SU-DHL-6 (cell line): ENCODE measurements around the gene TMEM154.

Experiments used
- H2AFZ ChIP-seq: fragments of 200-600 bp; sonication (generic); 2 replicates; pipeline ENCODE4 v1.6.1; 2014; ENCODE audit warnings: low read depth, mild to moderate bottlenecking, moderate library complexity, mixed read lengths, antibody characterized with exemption, low read length; ENCODE audit not compliant: severe bottlenecking
- H3F3A ChIP-seq: fragments of 200-600 bp; shearing (Covaris generic); 2 replicates; pipeline ENCODE4 v1.6.0; 2016; ENCODE audit warnings: antibody characterized with exemption, mild to moderate bottlenecking; ENCODE audit not compliant: insufficient read depth
- H3K27ac ChIP-seq: fragments of 200-600 bp; sonication (generic); 2 replicates; pipeline ENCODE4 v1.5.1; 2016; ENCODE audit warnings: low read depth, mild to moderate bottlenecking, low read length, moderate library complexity, mixed read lengths
- H3K27me3 ChIP-seq: fragments of 200-600 bp; sonication (generic), shearing (Covaris generic); 2 replicates; pipeline ENCODE4 v1.6.0; 2014; ENCODE audit warnings: mild to moderate bottlenecking, low read length
- H3K36me3 ChIP-seq: fragments of 200-600 bp; sonication (generic); 2 replicates; pipeline ENCODE4 v1.6.1; 2014; ENCODE audit warnings: mild to moderate bottlenecking, low read length, mixed read lengths
- H3K4me2 ChIP-seq: fragments of 300-600, 200-600 bp; shearing (Covaris generic), sonication (generic); 2 replicates; pipeline ENCODE4 v1.6.0; 2014; ENCODE audit warnings: low read length, low read depth, mild to moderate bottlenecking; ENCODE audit not compliant: poor library complexity, severe bottlenecking
- H3K4me3 ChIP-seq: fragments of 200-600 bp; sonication (generic); 2 replicates; pipeline ENCODE4 v1.5.1; 2014; ENCODE audit warnings: antibody characterized with exemption, low read length, mild to moderate bottlenecking, mixed read lengths; ENCODE audit not compliant: insufficient read depth, poor library complexity, severe bottlenecking
- H3K79me2 ChIP-seq: fragments of 200-600 bp; sonication (generic); 2 replicates; pipeline ENCODE4 v1.6.1; 2014; ENCODE audit warnings: mild to moderate bottlenecking, low read length, moderate library complexity; ENCODE audit not compliant: insufficient read depth
- H3K9ac ChIP-seq: fragments of 200-600 bp; sonication (generic); 2 replicates; pipeline ENCODE4 v1.7.0; 2014; ENCODE audit warnings: mild to moderate bottlenecking, low read length
- H3K9me2 ChIP-seq: fragments of 200-600 bp; sonication (generic); replicated peaks from 2 replicates; pipeline ENCODE4 v1.6.1; 2014; ENCODE audit warnings: low read length; ENCODE audit not compliant: insufficient read depth
- H3K9me3 ChIP-seq: fragments of 200-600 bp; sonication (generic); 2 replicates; pipeline ENCODE4 v1.6.1; 2014; ENCODE audit warnings: low read length, mixed read lengths; ENCODE audit not compliant: insufficient read depth
- H4K20me1 ChIP-seq: fragments of 200-600 bp; sonication (generic); 2 replicates; pipeline ENCODE4 v1.6.1; 2014; ENCODE audit warnings: low read depth, mild to moderate bottlenecking, antibody characterized with exemption, low read length, moderate library complexity, mixed read lengths
- EZH2phosphoT487 ChIP-seq: fragments of 200-600 bp; sonication (generic), shearing (Covaris generic); conservative IDR thresholded peaks from 2 replicates; pipeline ENCODE4 v1.6.1; 2018; ENCODE audit warnings: mild to moderate bottlenecking, antibody characterized with exemption, low read length, moderate library complexity, mixed read lengths
- TF ChIP-seq, protein P1 (sequence below): fragments of 200-600 bp; sonication (generic); IDR thresholded peaks from one replicate; pipeline ENCODE4 v1.5.1; 2017; ENCODE audit warnings: antibody characterized with exemption, mild to moderate bottlenecking, low read length, moderate library complexity; ENCODE audit not compliant: insufficient read depth, poor library complexity, severe bottlenecking

Gene TMEM154

DNA sequence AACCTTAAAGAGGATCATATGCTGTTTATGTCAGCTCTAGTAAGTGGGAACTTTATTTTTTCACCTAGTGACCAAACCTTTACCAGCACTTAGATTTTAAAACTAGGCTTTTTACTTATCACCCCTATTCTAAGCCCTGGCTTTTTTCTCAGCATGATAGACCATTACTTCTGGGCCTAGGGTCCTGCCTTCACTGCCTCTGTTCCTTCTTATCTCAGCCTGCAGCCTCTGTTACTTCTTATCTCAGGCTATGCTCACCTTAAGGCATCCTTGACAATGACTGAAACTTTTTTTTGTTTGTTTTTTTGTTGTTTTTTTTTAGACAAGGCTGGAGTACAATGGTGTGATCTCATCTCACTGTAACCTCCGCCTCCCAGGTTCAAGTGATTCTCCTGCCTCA is 59.6 kb downstream of the TMEM154 start:
- Histone ChIP-seq H3K4me2 (no peak overlapping the region), H3K27me3 (no peaks in the 10 kb centered on the region), H3K4me3 (no peak overlapping the region), H3K36me3 (no peaks in the 10 kb centered on the region), H4K20me1 (no peaks in the 10 kb centered on the region), H2AFZ (no peak overlapping the region), H3K9me2 (no peaks in the 10 kb centered on the region), H3K27ac (no peak overlapping the region), H3K9ac (no peak overlapping the region), H3K9me3 (no peaks in the 10 kb centered on the region), H3F3A (no peaks in the 10 kb centered on the region), H3K79me2 (no peaks in the 10 kb centered on the region)
- TF ChIP-seq, protein P1, sequence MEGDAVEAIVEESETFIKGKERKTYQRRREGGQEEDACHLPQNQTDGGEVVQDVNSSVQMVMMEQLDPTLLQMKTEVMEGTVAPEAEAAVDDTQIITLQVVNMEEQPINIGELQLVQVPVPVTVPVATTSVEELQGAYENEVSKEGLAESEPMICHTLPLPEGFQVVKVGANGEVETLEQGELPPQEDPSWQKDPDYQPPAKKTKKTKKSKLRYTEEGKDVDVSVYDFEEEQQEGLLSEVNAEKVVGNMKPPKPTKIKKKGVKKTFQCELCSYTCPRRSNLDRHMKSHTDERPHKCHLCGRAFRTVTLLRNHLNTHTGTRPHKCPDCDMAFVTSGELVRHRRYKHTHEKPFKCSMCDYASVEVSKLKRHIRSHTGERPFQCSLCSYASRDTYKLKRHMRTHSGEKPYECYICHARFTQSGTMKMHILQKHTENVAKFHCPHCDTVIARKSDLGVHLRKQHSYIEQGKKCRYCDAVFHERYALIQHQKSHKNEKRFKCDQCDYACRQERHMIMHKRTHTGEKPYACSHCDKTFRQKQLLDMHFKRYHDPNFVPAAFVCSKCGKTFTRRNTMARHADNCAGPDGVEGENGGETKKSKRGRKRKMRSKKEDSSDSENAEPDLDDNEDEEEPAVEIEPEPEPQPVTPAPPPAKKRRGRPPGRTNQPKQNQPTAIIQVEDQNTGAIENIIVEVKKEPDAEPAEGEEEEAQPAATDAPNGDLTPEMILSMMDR: no peak
- TF ChIP-seq EZH2phosphoT487: no peak

DNA sequence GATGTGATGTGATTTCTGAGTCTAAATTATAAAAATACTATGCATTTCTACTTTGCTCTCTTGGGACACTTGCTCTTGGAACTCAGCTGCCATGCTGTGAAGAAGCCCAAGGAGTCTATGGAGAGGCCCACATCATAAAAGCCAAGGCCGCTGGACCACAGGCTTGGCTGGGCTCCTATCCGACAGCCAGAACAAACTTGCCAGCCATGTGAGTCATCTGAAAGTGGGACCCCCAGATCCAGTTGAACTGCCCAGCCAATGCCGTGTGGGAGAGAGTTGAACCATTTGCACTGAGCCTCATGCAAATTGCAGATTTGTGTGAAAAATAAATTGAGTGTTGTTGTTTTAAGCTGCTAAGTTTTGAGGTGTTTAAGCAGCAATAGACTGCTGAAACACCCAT is 60.2 kb downstream of the TMEM154 start:
- Histone ChIP-seq H3K4me3 (no peak overlapping the region), H3F3A (no peaks in the 10 kb centered on the region), H3K36me3 (no peaks in the 10 kb centered on the region), H4K20me1 (no peaks in the 10 kb centered on the region), H3K9me2 (no peaks in the 10 kb centered on the region), H3K9ac (no peak overlapping the region), H3K9me3 (no peaks in the 10 kb centered on the region), H2AFZ (no peak overlapping the region), H3K27ac (no peak overlapping the region), H3K4me2 (no peak overlapping the region), H3K27me3 (no peaks in the 10 kb centered on the region), H3K79me2 (no peaks in the 10 kb centered on the region)
- TF ChIP-seq, protein P1: no peak
- no peak for TF ChIP-seq EZH2phosphoT487

DNA sequence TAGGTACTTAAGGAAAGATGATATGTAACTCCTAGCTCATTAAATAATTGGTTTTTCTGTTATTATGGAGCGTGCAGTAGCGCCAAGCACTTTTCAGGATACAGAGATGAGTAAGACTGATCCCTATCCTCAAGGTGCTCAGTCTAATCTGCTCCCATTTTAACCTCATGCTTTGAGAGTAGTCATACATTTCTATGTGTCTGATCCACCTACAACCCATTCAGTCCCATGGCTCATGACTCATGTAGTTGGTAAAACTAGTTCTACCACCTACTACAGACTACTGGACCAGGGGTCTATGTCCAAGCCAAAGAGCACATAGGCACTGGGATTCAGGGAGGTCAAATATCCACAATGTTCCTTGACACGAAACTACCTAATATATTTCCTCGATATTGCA is 60.8 kb downstream of the TMEM154 start:
- Histone ChIP-seq H3K27ac (no peak overlapping the region), H3K4me2 (no peak overlapping the region), H3K9me2 (no peaks in the 10 kb centered on the region), H3K9me3 (no peaks in the 10 kb centered on the region), H3K36me3 (no peaks in the 10 kb centered on the region), H3K4me3 (no peak overlapping the region), H3K79me2 (no peaks in the 10 kb centered on the region), H4K20me1 (no peaks in the 10 kb centered on the region), H3K9ac (no peak overlapping the region), H3K27me3 (no peaks in the 10 kb centered on the region), H2AFZ (no peak overlapping the region), H3F3A (no peaks in the 10 kb centered on the region)
- TF ChIP-seq, protein P1: no peak
- TF ChIP-seq EZH2phosphoT487: no peak

DNA sequence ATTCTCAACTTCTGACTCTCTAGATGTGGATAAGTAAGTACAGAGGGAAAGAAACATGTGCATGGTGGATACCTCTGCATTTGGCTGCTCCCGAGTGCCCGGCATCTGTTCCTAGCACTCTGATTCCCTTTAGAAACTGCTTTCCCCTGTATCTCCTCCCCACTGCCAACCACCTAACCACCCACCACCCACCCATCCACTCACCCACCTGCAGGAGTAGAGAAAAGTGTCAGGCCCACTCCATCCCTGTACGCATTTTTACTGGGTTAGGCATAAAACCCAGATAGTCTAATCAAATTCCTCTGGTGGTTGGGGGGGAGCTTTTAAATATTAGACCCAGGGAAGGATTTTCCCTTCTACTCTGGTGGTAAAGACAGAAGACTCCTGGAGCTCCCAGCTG is 63.0 kb downstream of the TMEM154 start:
- TF ChIP-seq EZH2phosphoT487: no peak
- TF ChIP-seq, protein P1: no peak
- H3K9ac ChIP-seq: no peak overlapping the region
- H4K20me1 ChIP-seq: no peaks in the 10 kb centered on the region
- no peaks in the 10 kb centered on the region for H3K79me2 ChIP-seq
- H3K27ac ChIP-seq: no peak overlapping the region
- H3K9me2 ChIP-seq: no peaks in the 10 kb centered on the region
- no peak overlapping the region for H3K4me3 ChIP-seq
- no peaks in the 10 kb centered on the region for H3F3A ChIP-seq
- H3K27me3 ChIP-seq: no peaks in the 10 kb centered on the region
- no peaks in the 10 kb centered on the region for H3K36me3 ChIP-seq
- no peak overlapping the region for H2AFZ ChIP-seq
- no peak overlapping the region for H3K4me2 ChIP-seq
- H3K9me3 ChIP-seq: no peaks in the 10 kb centered on the region
